ENCODE results near the gene RHOT2.

The RHOT2 gene

DNA sequence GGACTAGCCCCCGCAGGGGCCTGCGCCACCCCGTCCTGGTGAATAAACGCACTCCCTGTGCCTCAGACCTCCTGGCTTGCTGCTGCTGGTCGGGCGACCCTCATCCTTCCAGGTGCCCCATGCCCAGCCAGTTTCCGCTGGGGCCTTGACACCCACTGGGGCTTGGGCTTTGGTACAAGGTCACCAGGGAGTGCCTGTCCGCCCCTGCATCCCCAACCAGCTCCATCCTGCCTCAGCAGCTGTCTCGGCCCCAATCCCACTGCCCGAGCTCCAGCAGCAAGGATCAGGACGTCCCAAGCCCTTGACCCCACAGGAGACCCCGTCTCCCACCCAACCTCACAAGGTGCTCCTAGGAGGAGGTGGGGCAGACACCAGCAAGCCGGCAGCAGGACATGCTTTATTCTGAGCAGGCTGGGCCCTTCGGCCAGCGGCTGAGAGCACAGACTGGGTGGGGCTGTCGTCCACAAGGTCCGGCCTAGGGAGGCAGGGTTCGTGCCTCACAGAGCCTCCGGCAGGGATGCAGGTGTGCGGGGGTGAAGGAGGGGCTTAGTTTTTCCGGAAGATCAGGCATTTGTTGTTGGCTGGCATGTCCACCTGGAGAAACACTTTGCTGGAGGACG, 33.8 kb upstream of the RHOT2 start:
- no peak overlapping the region for H3K4me3 ChIP-seq
- DNase-seq, result no peak
- H3K4me1 ChIP-seq, result peaks cover 0 to 45% (median 31%) of the 10 kb centered on the region in 4 donors
- peaks cover 0 to 34% (median 18%) of the 10 kb centered on the region in 3 donors for H3K36me3 ChIP-seq
- TF ChIP-seq, protein P1, sequence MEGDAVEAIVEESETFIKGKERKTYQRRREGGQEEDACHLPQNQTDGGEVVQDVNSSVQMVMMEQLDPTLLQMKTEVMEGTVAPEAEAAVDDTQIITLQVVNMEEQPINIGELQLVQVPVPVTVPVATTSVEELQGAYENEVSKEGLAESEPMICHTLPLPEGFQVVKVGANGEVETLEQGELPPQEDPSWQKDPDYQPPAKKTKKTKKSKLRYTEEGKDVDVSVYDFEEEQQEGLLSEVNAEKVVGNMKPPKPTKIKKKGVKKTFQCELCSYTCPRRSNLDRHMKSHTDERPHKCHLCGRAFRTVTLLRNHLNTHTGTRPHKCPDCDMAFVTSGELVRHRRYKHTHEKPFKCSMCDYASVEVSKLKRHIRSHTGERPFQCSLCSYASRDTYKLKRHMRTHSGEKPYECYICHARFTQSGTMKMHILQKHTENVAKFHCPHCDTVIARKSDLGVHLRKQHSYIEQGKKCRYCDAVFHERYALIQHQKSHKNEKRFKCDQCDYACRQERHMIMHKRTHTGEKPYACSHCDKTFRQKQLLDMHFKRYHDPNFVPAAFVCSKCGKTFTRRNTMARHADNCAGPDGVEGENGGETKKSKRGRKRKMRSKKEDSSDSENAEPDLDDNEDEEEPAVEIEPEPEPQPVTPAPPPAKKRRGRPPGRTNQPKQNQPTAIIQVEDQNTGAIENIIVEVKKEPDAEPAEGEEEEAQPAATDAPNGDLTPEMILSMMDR (IDR thresholded peaks at IDR 0.05), result no peak
- intact Hi-C loops (cut with DNase I; ENCODE audit: low total_unique reads), result loop anchor here (10.0 kb wide), 1 partner anchor 49 kb away; no protein-coding TSS in a partner anchor
- no peak overlapping the region for H3K27ac ChIP-seq
- H3K9me3 ChIP-seq, result no peaks in the 10 kb centered on the region
- H3K27me3 ChIP-seq, result peaks cover 0 to 7% of the 10 kb centered on the region in 2 donors

DNA sequence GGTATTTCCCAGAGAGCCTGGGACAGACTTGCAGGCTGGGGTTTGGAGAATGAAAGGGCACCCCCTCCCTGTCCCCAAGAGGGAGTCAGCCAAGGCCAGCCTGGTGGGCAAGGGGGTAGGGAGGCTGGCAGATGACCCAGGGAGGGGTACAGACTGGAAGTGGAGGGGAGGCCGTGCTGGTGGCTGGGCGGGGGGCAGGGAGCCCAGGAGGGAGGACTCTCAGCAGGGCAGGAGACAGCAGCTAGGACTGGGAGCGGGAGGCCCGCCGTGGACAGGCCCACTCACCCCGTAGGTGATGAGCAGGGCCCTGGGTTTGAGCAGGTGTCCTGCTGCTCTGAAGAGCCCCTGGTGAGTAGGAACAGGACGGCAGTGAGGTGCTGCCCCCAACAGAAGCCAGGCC, 32.9 kb upstream of the RHOT2 start:
- intact Hi-C loops (cut with DNase I; ENCODE audit: low total_unique reads), result loop anchor here (10.0 kb wide), 1 partner anchor 50 kb away; no protein-coding TSS in a partner anchor
- Histone ChIP-seq H3K27me3 (peaks cover 0 to 7% of the 10 kb centered on the region in 2 donors), H3K27ac (peak overlapping the region in 1 of 2 donors; percentile 97), H3K4me1 (peaks cover 0 to 39% (median 31%) of the 10 kb centered on the region in 4 donors), H3K36me3 (peaks cover 0 to 28% (median 18%) of the 10 kb centered on the region in 3 donors), H3K9me3 (no peaks in the 10 kb centered on the region), H3K4me3 (peak overlapping the region; percentile 66 to 91)
- TF ChIP-seq, protein P1 (IDR thresholded peaks at IDR 0.05), result no peak
- DNase-seq, result no peak

DNA sequence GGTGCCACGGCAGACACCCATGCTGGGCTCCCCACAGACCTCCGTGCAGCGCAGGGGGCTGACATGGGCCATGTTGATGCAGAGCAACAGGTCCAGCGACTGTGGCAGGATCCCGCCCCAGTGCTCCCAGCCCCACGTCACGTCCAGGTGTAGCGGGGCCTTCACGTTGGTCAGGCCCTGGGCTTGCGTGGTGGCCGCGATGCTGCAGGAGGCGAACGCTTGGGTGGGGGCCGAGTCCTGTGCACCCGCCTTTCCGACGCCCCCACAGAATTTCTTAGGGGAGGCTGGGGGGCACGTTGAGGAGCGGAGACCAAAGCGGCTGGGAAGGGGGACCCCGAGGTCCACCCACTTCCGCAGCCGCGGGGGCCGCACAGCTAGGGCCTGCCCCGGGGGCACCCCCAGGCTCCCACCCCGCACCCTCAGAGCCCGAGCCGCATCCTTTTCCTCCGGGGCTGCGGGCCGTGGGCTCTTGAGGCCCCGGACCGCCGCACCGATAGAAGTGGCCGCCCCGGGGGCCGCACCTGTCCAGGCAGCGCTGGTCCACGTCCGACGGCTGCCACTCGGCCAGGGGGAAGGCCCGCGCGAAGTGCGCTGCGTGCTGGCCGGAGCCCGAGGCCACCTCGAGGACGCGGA, 32.2 kb upstream of the RHOT2 start:
- H3K4me1 ChIP-seq, result peaks cover 0 to 34% (median 27%) of the 10 kb centered on the region in 4 donors
- H3K27me3 ChIP-seq, result peaks cover 0 to 7% of the 10 kb centered on the region in 2 donors
- TF ChIP-seq, protein P1 (IDR thresholded peaks at IDR 0.05), result peak in 1 of 2 experiments; percentile 5
- H3K27ac ChIP-seq, result peak overlapping the region; percentile 97
- H3K9me3 ChIP-seq, result no peaks in the 10 kb centered on the region
- H3K4me3 ChIP-seq, result peak overlapping the region; percentile 66 to 91
- DNase-seq, result no peak
- intact Hi-C loops (cut with DNase I; ENCODE audit: low total_unique reads), result loop anchor here (10.0 kb wide), 1 partner anchor 51 kb away; no protein-coding TSS in a partner anchor
- H3K36me3 ChIP-seq, result peaks cover 0 to 28% (median 18%) of the 10 kb centered on the region in 3 donors

DNA sequence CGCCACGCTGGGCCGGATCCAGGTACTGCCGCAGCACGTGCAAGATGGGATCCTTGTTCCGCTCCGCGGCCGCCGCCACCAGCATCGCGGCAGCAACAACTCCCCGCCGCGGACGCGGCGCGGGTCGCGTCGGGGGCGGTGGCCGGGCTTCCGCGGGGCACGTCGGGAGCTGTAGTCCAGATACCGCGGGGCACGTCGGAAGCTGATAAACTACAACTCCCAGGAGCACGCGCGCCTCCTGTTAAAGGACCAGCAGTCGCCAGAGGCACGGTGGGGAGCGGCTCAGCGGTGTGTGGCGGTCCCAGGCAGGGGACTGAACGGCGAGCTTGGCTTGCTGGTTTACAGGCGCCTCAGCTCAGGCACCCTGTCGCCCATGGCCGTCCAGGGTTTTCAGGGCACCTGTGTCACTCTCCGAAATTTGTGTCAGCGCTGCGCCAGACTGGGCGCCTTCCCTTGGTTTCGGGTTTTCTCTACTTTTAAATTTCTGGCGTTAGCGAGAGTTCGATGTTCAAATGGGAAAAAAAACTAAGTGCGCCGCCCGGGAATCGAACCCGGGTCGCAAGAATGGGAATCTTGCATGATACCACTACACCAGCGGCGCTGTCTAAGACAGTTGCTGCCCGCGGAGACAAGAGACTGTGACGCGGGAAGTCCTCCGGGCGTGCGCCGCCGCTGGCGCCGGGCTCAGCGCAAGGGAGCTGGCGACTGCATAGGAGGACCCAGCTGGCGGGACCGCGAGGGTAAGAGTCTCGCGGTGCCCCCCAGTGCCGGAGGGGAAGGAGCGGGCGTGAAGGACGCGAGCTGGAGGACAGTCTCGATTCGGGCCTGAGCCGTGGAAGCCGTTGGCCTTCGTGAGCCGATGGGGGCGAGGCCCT, 31.5 kb upstream of the RHOT2 start, which contains the start of gene METTL26:
Gene METTL26, minus strand, starts transcription at position 100 of the 875 bp plus-strand sequence. Its CDS starts 15 bp downstream, at position 85.
- Histone ChIP-seq H3K27me3 (peaks cover 0 to 4% of the 10 kb centered on the region in 2 donors), H3K4me1 (peaks cover 3 to 34% (median 27%) of the 10 kb centered on the region in 4 donors), H3K9me3 (no peaks in the 10 kb centered on the region), H3K4me3 (peak within 1 kb of the TSS; percentile 66 to 91), H3K36me3 (peaks cover 0 to 28% (median 18%) of the 10 kb centered on the region in 3 donors), H3K27ac (peak within 1 kb of the TSS; percentile 97)
- intact Hi-C loops (cut with DNase I; ENCODE audit: low total_unique reads), result loop anchor here (10.0 kb wide), 1 partner anchor 52 kb away; no protein-coding TSS in a partner anchor
- peak; percentile 97 to 98 for DNase-seq
- TF ChIP-seq, protein P1 (IDR thresholded peaks at IDR 0.05), result peak in 1 of 2 experiments; percentile 13
